CD4-positive, alpha-beta T cell treated with Interleukin-15 for 1 hour (primary cell): ENCODE data around the gene AMMECR1L.
"Not testable (repeated sequence)": the region's sequence is repeated elsewhere in the genome, so short reads cannot be mapped to it uniquely, and the experiment has no call there.

Experiments used
- DNase-seq: peaks from one replicate; pipeline ENCODE4 v3.0.0-alpha.2; 2020

AMMECR1L gene

DNA sequence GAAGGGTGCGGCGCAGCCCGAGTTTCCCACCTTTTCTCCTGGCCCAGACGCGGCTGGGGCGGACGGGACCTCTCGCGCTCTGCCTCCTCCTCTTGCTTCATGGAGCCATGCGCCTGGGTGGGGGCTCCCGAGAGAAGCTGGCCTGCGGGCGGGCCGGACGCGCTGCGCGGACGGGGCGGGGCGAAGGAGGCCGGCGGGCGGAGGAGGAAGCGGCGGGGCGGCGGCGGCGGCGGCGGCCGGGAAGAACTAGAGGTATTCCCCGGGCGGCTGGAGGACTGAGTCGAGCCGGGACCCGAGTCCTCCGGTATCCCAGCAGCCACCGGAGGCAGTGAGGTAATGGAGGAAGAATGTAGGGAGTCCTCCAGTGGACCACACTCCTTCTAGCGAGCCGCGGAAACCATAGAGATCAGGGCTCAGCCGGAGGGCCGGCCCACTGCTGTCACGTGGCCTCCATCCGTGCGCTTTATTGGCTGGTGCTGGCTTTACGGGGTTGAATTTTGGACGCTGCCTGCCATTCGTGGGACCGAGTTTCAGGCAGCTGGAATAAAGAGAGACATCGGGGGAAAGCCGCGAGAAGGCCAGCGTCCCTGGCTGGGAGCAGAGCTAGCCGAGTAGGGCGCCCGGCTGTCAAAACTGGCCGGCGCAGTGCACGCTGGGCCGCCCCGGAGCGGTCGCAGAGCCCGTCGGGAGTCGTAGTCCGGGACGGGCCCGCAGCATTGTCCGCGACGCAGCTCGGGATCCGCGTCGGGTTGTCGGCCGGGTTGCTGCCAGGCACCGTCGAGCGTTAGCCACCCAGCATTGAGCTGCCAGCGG, at the start of gene AMMECR1L:
TSS of gene AMMECR1L (minus strand) at position 177 of the 813 bp plus-strand sequence. CDS start 11,722 bp downstream, outside the sequence.
- DNase-seq = peak; percentile 92

DNA sequence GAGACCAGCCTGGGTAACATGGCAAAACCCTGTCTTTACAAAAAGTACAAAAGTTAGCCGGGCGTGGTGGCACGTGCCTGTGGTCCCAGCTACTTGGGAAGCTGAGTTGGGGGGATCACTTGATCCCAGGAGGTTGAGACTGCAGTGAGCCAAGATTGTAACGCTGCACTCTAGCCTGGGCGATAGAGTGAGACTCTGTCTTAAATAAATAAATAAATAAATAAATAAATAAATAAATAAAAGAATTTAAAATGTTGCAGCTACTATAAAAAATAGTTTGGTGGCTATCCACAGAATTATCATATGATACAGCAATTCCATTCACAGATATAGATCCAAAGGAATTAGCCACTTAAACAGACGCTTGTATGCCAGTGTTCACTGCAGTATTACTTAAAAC, 49.6 kb upstream of the AMMECR1L start:
- no peak for DNase-seq

DNA sequence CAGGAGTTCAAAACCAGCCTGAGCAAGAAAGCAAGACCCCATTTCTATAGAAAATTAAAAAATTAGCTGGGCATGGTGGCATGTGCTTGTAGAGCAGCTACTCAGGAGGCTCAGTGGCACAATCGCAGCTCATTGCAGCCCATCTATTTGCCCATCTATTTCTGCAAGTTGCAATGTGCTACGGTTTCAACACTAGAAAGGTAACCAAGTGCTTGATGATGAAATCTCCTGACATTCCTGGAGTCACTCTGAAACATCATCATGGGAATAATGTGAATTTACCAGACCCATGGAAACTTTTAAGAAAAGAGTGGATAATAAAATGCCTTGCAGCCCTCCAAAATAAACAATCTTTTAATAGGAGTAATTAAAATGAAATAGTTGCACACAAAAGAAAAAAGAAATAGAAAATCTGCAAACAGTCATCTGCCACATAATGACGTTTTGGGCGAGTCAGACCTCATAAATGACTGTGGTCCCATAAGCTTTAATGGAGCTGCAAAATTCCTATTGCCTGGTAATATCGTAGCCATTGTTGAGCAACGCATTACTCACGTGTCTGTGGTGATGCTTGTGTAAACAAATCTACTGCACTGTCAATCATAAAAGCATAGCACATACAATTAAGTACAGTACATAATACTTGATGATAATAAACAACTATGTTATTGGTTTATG, 46.6 kb upstream of the AMMECR1L start:
- DNase-seq = no peak

DNA sequence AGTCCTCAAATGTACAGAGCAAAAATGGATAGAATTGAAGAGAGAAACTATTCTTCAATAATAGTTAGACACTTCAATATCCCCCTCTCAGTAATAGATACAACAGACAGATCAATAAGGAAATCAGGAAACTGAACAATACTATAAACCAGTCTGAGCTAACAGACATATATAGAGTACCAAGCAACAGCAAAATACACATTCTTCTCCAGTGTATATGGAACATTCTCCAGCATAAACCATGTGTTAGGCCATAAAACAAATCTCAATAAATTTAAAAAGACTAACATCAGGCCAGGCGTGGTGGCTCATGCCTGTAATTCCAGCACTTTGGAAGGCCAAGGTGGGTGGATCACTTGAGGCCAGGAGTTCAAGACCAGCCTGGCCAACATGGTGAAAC, 43.7 kb upstream of the AMMECR1L start:
- DNase-seq = no peak

DNA sequence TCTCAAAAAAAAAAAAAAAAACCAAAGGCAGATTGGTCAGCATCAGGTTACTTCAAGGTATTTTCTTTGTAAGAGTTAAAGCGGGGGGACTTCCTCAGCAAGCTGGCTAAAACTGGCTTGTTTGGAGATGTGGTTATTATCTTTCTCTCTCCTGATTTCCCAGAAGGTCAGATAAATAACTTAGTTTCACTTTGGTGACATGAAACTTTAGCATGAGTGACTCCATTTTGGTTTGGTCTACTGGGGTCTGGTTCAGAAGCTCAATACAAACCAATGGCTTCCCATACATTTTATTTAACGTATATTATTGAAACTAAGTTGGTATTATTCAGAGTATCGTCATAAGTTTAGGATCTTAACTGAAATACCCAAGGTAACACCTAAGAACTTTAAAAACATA, 41.6 kb upstream of the AMMECR1L start:
- DNase-seq = no peak

DNA sequence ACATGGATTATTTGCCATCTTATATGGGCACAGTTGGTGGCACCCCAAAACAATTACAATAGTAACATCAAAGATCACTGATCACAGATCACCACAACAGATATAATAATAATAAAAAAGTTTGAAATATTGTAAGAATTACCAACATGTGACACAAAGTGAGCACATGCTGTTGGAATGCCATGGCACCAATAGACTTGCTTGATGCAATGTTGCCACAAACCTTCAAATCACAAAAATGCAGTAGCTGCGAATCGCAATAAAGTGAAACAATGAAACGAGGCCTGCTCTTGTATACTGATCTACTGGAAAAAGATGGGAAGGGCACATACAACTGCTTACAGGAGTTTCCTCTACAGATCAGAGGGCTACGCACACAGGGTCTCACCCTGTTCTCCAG, 32.2 kb upstream of the AMMECR1L start:
- no peak for DNase-seq

GRCh38 chr2:127913808-127914457, 28.2 kb upstream of the AMMECR1L start:
- no peak for DNase-seq

DNA sequence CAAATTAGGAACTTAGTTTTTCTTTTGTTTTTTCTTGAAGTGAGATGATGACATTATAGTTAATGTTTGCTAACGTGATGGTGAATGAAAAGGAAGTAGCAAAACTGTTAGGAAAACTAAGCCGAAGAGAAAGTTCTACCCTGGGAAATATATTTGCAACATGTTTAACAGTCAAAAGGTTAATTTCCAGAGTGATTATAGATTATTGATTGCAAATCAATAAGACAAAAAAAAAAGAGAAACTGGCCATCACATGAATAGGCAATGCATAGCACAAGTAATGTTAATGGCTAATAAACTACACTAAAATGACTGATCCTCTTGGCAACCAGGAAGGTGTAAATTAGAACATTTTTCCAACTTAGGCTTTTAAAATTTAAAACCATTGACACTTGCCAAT, 26.0 kb upstream of the AMMECR1L start:
- no peak for DNase-seq

DNA sequence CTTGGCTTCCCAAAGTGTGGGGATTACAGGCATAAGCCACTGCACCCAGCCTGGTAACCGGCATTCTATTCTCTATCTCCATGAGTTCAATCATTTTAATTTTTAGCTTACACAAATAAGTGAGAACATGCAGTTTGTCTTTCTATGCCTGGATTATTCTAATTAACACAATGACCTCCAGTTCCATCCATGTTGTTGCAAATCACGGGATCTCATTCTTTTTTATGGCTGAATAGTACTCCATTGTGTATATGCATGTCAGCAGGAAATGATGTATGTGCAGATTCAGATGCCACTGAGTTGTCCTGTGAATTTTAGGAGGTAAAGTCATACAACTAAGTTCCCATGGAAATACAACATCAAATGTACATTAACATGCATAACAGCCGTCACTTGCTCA, 24.7 kb upstream of the AMMECR1L start:
- no peak for DNase-seq

DNA sequence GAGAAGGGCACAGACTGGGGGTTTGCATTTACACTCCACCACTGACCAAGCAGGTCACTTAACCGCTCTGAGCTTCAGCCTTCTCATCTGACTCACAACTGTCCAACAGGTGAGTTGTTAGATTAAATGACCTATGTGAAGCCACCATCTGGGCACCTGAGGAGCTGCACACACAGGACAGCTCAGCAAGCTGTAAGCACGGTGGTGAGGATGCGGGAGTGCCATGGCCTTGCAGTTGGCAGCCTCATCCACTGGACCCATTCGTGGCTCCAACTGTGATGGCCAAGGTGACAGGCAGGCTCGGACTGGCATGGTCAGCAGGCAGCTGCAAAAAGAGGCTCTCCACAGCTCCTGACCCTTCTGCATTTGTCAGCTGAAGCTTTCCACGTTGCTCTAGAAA, 23.3 kb upstream of the AMMECR1L start:
- no peak for DNase-seq

DNA sequence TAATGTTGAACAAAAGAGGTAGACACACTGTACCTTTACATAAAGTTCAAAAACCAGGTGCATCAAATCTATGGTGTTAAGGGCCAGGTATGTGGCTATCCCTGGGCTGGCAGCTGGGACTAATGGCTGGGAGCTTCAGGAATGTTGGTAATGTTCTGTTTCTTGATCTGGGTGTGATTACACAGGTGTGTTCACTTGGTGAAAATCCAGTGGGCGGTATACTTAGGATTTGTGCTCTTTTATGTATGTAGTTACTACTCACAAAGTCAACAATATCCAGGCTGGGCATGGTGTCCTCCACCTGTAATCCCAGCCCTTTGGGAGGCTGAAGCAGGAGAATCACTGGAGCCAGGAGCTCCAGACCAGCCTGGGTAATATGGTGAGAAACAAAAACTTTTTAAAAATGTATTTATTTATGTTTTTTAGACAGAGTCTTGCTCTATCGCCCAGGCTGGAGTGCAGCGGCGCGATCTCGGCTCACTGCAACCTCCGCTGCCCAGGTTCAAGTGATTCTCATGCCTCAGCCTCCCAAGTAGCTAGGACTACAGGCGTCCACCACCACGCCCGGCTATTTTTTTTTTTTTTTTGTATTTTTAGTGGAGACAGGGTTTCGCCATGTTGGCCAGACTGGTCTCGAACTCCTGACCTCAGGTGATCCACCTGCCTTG, 22.1 kb upstream of the AMMECR1L start:
- not testable (repeated sequence) for DNase-seq

DNA sequence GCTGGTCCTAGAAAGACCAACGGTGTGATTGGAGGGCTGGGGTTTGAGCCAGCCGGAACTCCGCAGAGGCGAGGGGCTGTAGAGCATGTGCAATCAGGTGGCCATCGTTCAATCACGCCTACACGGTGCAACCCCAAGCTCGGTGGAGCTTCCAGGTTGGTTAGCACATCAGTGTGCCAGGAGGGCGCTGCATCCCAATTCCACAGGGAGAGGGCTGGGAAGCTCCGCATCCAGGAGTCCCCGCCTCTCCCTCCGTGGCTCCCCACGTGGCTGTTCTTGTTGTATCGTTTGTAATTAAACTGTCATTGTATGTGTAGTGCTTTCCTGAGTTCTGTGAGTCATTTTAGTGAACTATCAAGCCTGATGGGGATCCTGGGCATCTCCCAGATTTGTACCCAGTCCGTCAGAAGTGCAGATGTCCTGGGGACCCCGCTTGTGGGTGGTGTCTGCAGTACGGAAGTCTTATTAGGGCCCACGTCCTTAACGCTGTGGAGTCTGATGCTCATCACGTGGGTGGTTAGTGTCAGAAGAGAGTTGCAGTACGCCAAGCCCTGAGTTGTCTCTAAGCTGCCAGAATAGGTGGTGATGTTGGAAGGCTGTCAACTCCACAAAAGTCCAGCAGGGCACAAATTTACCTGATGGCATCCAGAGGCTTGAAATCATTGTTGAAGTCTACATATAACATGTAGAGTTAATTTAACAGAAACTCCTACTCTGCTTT, 20.6 kb upstream of the AMMECR1L start:
- no peak for DNase-seq

GRCh38 chr2:127901339-127902056, 15.7 kb upstream of the AMMECR1L start:
- DNase-seq = no peak

GRCh38 chr2:127897531-127898211, 11.9 kb upstream of the AMMECR1L start:
- no peak for DNase-seq

DNA sequence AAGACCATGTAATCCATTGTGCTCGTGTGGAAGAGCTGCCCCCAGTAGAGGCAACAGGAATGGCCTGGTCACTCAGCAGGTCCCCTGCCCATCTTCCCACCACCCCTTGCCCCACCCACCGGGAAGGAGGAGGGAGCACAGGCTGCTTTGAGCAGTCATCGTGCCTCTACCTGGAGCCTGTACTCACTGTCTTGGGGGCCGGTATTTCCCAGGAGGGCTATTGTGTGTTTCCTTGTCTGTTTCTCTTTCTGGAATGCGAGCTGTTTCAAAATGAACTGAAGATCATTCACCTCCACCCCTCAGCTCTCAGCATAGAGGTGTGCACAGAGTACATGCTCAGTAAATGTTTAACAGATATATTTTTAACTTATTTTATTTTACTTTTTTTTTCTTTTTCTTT, 7.7 kb upstream of the AMMECR1L start:
- no peak for DNase-seq

- DNase-seq = no peak
These were observed 7.3 kb upstream of the AMMECR1L start for GRCh38 chr2:127893033-127893432.

- DNase-seq = no peak
These were observed 6.1 kb upstream of the AMMECR1L start for GRCh38 chr2:127891811-127892210.

- not testable (repeated sequence) for DNase-seq
These were observed 5.0 kb upstream of the AMMECR1L start for GRCh38 chr2:127890756-127891155.

GRCh38 chr2:127888772-127889171, 3.0 kb upstream of the AMMECR1L start:
- no peak for DNase-seq

DNA sequence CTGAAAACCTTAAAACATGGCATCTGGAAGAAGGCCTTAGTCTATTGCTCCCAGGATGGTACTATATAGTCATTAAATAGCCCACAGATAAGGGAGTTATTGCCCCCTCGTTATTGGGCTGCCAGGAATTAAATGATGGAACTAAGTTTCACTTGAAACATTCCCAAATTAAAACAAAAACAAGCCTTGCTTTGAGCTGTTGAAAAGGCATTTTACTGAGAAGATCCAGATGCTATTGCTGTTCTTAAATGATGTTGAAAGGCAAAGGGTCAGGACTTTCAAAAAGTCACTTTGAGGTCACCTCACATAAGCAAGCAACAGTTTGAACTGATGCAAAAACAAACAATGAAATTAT, 2.0 kb upstream of the AMMECR1L start:
- no peak for DNase-seq

GRCh38 chr2:127887082-127887775, 1.5 kb upstream of the AMMECR1L start:
- no peak for DNase-seq
